ENCODE data around the gene PIK3R1. TPM values are rescaled to one million over a fixed set of nuclear protein-coding genes. Genes with fewer than 3 reads are reported as not detected.

The PIK3R1 gene
- total and polyA plus RNA-seq, 10 of the 15 experiments (the other 5 are each of a cell fraction or from before 2014, with no cell fraction given) = 7.8 to 38.4 (median 15.7) TPM

DNA sequence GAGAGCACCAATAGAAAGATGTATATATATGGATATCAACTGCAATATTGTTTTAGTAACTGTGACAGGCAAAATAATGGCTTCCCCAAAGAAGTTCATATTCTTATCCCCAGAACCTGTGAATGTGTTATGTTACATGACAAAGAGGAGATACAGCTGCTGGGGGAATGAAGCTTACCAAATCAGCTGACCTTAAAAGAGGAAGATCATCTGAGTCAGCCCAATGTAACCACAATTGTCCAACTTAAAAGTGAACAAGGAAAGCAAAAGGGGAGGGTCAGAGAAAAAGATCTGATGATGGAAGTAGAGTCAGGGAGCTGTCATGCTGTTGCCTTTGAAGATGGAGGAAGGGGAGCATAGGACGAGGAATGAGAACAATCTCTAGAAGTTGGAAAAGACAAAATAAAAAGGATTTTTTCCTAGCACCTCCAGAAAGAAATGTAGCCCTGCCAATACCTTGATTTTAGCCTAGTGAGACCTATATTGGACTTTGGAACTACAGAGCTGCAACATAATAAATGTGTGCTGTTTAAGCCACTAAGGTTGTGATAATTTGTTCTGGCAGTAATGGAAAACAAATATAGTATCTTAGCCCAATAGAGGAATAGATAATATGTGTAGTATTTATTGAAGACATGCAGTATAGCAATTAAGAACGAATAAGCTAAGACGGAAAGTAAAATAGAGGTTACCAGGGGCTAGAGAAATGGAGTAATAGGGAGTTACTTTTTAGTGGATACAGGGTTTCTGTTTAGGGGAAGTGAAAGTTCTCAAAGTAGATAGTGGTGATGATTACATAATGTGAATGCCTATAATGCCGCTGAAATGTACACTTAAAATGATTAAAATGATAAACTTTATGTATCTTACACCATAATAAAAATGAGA is 115.9 kb downstream of the PIK3R1 start (continued):
- TF ChIP-seq JUNB (IDR thresholded peaks at IDR 0.05) = 0 out of 2 replicates have a peak, but pooled peaks have one; percentile 25

DNA sequence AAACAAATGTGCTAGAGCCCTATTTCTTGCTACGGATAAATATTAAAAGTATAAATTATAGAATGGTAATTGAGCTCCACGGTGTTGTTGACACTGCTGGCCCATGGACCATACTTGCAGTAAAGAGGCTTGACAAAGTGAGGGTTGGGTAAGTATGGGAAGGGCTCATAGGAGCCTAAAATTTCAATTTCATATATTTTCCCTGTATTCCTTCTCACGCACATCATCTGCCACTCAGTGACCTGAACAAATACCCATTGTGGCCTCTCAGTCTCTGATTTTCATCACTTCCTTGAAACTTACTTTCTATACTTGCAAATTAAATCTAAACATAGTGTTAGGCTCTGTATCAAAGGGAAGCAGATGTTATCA is 116.5 kb downstream of the PIK3R1 start:
- no peak for FAIRE-seq
- WGBS (ENCODE audit: insufficient coverage, insufficient replicate concordance, low lambda C conversion rate, missing lambda C conversion rate) = 77% methylated on average over 3 of the region's 3 CpGs
- intact Hi-C loops (cut with micrococcal nuclease; ENCODE audit: unreplicated experiment) (no loop called here), in situ Hi-C loops (cut with MboI) (no loop called here)
- no peaks in the 10 kb centered on the region for H3K79me2 ChIP-seq (ENCODE audit: control insufficient read depth, insufficient read depth, low read length)
- ChIA-PET RAD21 (ENCODE audit: unreplicated experiment) (interaction anchor here (1.1 to 4.4 kb wide), 10 partner anchors 12 to 129 kb away, joined by 3 to 27 read pairs (median 10); no protein-coding TSS in a partner anchor), CTCF (interaction anchor here (1.1 to 2.3 kb wide), 8 partner anchors 11 to 103 kb away, joined by 3 to 17 read pairs (median 4); no protein-coding TSS in a partner anchor), POLR2A (interaction anchor here (1.0 to 2.2 kb wide), 2 partner anchors 102 to 117 kb away, joined by 3 to 9 read pairs; no protein-coding TSS in a partner anchor), SMC1A (ENCODE audit: uncharacterized antibody, unreplicated experiment) (interaction anchor here (1.1 to 5.2 kb wide), 23 partner anchors 9 to 115 kb away, joined by 3 to 34 read pairs (median 4); no protein-coding TSS in a partner anchor)
- H3K4me1 ChIP-seq (ENCODE audit: control insufficient read depth, insufficient read depth, low read length) = peaks cover 11% of the 10 kb centered on the region
- H3K9ac ChIP-seq (ENCODE audit: control insufficient read depth, insufficient read depth, low read length) = no peak overlapping the region
- no peak overlapping the region for H2AFZ ChIP-seq (ENCODE audit: control insufficient read depth, low read depth, low read length)
- no peak overlapping the region for H3K4me3 ChIP-seq
- no TSS peak for BruUV-seq (replicated peaks)
- no peaks in the 10 kb centered on the region for H3K9me3 ChIP-seq (replicated peaks; ENCODE audit: control insufficient read depth, insufficient read depth, low read length)
- no peaks in the 10 kb centered on the region for H3K27me3 ChIP-seq (replicated peaks in 1 of 2; ENCODE audit: control insufficient read depth in 2 of 2, insufficient read depth in 2 of 2, low read length in 1 of 2)
- TF ChIP-seq, protein P1, sequence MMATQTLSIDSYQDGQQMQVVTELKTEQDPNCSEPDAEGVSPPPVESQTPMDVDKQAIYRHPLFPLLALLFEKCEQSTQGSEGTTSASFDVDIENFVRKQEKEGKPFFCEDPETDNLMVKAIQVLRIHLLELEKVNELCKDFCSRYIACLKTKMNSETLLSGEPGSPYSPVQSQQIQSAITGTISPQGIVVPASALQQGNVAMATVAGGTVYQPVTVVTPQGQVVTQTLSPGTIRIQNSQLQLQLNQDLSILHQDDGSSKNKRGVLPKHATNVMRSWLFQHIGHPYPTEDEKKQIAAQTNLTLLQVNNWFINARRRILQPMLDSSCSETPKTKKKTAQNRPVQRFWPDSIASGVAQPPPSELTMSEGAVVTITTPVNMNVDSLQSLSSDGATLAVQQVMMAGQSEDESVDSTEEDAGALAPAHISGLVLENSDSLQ (IDR thresholded peaks at IDR 0.05) = 0 out of 2 replicates have a peak, but pooled peaks have one; percentile 49
- no peak for TF ChIP-seq MYC (IDR thresholded peaks at IDR 0.05; ENCODE audit: insufficient read depth, insufficient read length, insufficient replicate concordance, low read length, severe bottlenecking)
- 0 out of 2 replicates have a peak, but pooled peaks have one; percentile 26 for TF ChIP-seq ATF7 (IDR thresholded peaks at IDR 0.05; ENCODE audit: low read depth)
- H4K20me1 ChIP-seq (ENCODE audit: control insufficient read depth, insufficient read depth) = no peaks in the 10 kb centered on the region
- H3K27ac ChIP-seq (ENCODE audit: control insufficient read depth, insufficient read depth) = no peak overlapping the region
- peak; percentile 65 for ATAC-seq
- no peaks in the 10 kb centered on the region for H3K36me3 ChIP-seq (ENCODE audit: control insufficient read depth in 2 of 2, insufficient read depth in 2 of 2, low read length in 1 of 2)
- no peak for DNase-seq (ENCODE audit: low read depth, low spot score)
- H3K4me2 ChIP-seq (ENCODE audit: control insufficient read depth, insufficient read depth) = no peak overlapping the region; the same call in 1 of the 2 replicates

Measured in GM12878 (cell line).